ENCODE measurements around the gene NPBWR2.
"Not testable (repeated sequence)": the region's sequence is repeated elsewhere in the genome, so short reads cannot be mapped to it uniquely, and the experiment has no call there.

NPBWR2 gene

GRCh38 chr20:64143018-64143801 lies 35.8 kb upstream of the NPBWR2 start:
- DNase-seq, result no peak

- no peak for DNase-seq
Observed at GRCh38 chr20:64142590-64142989, 35.2 kb upstream of the NPBWR2 start.

GRCh38 chr20:64140956-64141355 lies 33.6 kb upstream of the NPBWR2 start:
- no peak for DNase-seq

- DNase-seq, result no peak
Observed at GRCh38 chr20:64140061-64140931, 32.9 kb upstream of the NPBWR2 start.

GRCh38 chr20:64139199-64140060 lies 32.1 kb upstream of the NPBWR2 start:
- DNase-seq, result no peak

- no peak for DNase-seq
Observed at GRCh38 chr20:64138276-64138815, 31.0 kb upstream of the NPBWR2 start.

GRCh38 chr20:64137598-64138031 lies 30.2 kb upstream of the NPBWR2 start:
- no peak for DNase-seq

- no peak for DNase-seq
Observed at GRCh38 chr20:64136004-64136710, 28.8 kb upstream of the NPBWR2 start.

GRCh38 chr20:64134744-64135143 lies 27.4 kb upstream of the NPBWR2 start:
- DNase-seq, result not testable (repeated sequence)

GRCh38 chr20:64133951-64134407 lies 26.6 kb upstream of the NPBWR2 start:
- no peak for DNase-seq

GRCh38 chr20:64131406-64131805 lies 24.0 kb upstream of the NPBWR2 start:
- no peak for DNase-seq

GRCh38 chr20:64130876-64131275 lies 23.5 kb upstream of the NPBWR2 start:
- DNase-seq, result no peak

GRCh38 chr20:64130271-64130670 lies 22.9 kb upstream of the NPBWR2 start:
- DNase-seq, result no peak

GRCh38 chr20:64129146-64129782 lies 21.9 kb upstream of the NPBWR2 start:
- DNase-seq, result no peak

GRCh38 chr20:64123517-64123916 lies 16.2 kb upstream of the NPBWR2 start:
- not testable (repeated sequence) for DNase-seq

GRCh38 chr20:64122927-64123326 lies 15.6 kb upstream of the NPBWR2 start:
- not testable (repeated sequence) for DNase-seq

GRCh38 chr20:64121586-64121985 lies 14.2 kb upstream of the NPBWR2 start:
- no peak for DNase-seq

GRCh38 chr20:64119681-64120341 lies 12.4 kb upstream of the NPBWR2 start:
- DNase-seq, result no peak

- DNase-seq, result no peak
Observed at GRCh38 chr20:64119301-64119680, 11.9 kb upstream of the NPBWR2 start.

- DNase-seq, result not testable (repeated sequence)
Observed at GRCh38 chr20:64117432-64117777, 10.0 kb upstream of the NPBWR2 start.

All from stimulated activated CD4-positive, alpha-beta T cell treated with anti-CD3 and anti-CD28 coated beads, Interleukin-1b, Interleukin-23, amount 100 ng/mL, for 48 hours (primary cell).